HG02970 (cell line): ENCODE results near the gene ARNT2.

Source experiments
- ATAC-seq: cut with Tn5 transposase; IDR thresholded peaks from one replicate; pipeline ENCODE4 v1.9.1; 2021; ENCODE audit warnings: mild to moderate bottlenecking, moderate library complexity, moderate number of reproducible peaks; ENCODE audit not compliant: unreplicated experiment, low FRiP score

The ARNT2 gene

GRCh38 chr15:80462836-80463512 is 58.8 kb downstream of the ARNT2 start:
- no peak for ATAC-seq

DNA sequence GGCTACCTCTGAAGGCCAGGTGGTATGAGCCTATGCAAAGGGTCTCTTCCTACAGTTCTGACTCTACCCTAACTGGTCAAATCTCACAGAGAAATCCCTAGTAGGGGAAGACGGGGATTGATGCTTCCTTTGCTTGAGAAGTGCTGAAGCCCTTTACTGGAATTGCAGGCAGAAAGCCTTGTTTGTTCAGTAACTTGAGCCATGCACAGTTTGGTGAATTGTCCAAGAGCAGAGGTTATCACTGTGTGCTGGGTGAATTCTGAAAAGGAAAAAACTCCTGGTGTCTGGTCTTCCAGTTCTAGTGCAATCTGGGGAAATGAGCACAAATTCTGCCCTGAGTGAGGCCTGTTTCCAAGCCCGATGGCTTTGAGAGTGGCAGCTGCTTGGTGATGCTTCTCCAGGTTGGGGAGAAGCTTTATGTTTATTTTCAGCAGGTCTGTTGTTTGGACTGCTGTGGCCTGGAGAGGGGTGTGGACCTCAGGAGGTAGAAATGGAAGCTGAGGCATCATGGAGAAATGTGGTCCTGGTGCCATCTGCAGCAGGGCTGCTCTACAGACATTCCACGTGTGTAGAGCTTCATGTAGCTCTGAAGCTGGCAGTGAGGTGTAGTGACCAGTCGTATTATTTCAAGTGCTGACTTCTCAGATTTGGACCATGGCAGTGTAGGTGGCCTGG is 60.9 kb downstream of the ARNT2 start:
- no peak for ATAC-seq

DNA sequence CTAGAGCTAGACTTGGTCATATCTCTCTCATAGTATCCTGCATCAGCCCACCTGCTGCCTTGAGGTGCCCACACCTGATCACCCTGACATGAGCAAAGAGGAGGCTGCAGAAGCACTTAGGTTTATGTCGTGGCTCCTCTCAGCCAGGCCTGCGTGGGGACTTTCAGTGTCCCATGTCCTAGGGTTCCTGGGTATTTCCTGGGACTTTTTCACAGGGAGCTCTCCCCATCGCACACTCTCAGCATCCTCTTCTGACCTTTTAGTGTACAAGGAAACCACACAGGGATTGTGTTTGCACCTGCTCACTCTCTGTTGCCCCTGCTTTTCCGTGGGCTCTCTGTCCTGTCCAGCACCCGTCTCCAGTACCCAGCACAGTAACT is 61.4 kb downstream of the ARNT2 start:
- no peak for ATAC-seq

- no peak for ATAC-seq
Measured at GRCh38 chr15:80466543-80466942, 62.4 kb downstream of the ARNT2 start.

GRCh38 chr15:80467311-80467714 is 63.1 kb downstream of the ARNT2 start:
- ATAC-seq: no peak

- no peak for ATAC-seq
Measured at GRCh38 chr15:80468796-80469195, 64.6 kb downstream of the ARNT2 start.

GRCh38 chr15:80471881-80472280 is 67.7 kb downstream of the ARNT2 start:
- no peak for ATAC-seq

- no peak for ATAC-seq
Measured at GRCh38 chr15:80473286-80474223, 69.4 kb downstream of the ARNT2 start.

DNA sequence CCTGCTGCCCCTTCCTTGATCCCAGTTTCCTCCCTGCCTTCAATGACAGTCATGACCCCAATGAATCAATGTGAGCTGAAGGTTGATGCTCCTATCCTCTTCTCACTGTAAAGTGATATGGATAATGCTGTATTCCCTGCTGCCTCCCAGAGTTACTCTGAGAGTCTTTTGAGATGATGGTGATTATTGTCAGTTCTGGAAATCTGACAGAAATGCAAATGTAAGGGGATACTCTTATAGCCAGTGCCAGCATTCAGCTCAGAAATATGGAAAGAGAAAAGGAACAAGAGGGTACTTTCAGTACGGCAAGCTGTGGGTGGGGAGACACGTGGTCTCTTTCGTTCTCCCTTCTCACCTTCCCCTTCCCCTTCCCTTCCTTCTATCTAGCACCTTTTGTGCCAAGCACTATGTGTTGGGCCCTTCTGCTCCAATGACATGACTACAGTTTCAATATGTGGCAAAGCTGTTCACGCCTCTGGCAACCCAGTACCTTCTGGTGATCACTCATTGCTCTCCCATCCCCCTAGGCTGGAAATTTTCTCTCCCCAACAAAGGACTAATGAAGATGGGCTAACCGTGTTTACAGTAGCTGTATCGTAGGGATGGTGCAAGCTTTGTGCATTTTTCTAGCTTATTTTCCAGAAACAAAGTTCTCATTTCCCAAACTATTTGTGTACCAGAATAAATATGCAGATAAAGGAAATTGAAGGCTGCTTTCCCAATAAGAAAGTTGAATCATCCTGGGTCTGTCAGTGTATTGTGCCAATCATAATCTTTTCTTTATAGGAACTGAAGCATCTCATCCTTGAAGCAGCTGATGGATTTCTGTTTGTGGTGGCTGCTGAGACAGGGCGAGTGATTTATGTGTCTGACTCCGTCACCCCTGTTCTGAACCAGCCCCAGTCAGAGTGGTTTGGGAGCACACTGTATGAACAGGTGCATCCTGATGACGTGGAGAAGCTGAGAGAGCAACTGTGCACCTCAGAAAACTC is 70.3 kb downstream of the ARNT2 start:
- no peak for ATAC-seq

GRCh38 chr15:80475572-80475971 is 71.4 kb downstream of the ARNT2 start:
- no peak for ATAC-seq

DNA sequence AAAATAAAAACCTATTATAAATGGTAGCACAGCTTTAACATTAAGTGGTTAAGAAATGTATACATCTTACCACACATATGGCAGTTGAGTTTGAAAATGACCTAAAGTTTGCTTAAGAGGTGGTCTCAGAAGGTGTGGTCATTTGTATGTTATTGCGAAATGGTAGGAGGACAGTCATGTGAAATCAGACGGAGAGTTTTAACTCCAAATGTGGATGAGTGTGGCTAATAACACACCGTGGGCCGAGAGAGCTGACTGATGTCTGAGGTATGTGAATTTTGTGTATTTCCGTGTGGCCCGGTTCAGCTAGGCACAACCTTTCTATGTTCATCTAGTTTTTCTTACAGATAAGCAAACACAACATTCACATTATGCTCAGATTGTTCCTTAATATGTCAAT is 71.9 kb downstream of the ARNT2 start:
- no peak for ATAC-seq

- ATAC-seq: no peak
Measured at GRCh38 chr15:80478075-80478474, 73.9 kb downstream of the ARNT2 start.

DNA sequence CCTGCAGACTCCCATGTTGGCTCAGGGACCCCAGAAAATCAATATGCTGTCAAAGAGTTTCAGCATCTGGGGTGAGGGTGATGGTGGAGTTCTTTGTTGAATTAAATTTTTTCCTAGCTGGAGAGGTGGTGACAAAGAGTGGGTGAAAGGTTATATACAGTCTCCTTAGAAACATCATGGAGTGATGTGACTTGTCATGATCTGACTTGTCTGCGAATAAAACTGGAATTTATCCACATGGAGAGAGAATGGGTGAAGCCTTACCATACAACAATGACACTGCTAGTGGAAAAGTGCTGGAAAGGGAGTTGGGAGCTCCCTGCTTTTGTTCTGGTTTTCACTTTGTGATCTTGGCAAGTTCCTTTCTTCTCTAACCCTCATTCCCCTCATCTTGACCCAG is 75.0 kb downstream of the ARNT2 start:
- ATAC-seq: no peak

- ATAC-seq: no peak
Measured at GRCh38 chr15:80480171-80480811, 76.1 kb downstream of the ARNT2 start.

DNA sequence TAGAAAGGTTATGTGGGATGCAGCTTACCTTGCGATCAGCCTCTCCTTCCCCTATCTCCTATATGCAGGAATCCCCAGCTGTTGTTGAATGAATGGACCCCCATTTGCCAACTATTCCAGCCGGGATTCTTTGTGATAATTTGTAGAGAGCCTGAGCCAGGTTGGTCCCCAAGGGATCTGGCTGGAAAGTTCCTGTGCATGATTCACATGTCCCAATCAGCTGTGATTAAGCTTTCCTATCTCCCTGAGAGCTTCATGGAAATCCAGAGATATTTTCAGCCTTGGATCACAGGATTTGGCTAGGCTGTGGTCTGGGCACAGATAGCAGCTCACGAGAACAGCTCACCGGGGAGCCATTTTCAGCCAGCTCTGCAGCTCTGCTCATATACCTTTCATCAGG is 76.7 kb downstream of the ARNT2 start:
- no peak for ATAC-seq

DNA sequence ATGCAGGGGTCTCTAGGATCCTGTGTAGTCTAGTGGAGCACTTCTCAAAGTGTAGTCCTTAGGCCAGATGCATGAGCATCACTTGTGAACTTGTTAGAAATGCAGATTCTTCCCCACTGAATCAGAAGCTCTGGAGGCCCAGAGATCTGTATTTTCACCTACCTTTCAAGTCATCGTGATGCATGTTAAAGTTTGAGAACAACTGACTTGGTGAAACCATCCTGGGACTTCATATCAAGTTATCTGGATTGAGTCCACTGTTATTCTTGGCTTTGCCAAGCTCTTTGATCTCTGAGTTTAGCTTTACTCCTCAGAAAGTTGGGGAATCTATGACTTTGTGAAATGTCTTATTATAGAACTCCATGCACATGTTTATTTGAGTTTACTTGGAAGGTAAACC is 78.5 kb downstream of the ARNT2 start:
- ATAC-seq: no peak

- ATAC-seq: no peak
Measured at GRCh38 chr15:80483725-80484161, 79.6 kb downstream of the ARNT2 start.

- ATAC-seq: no peak
Measured at GRCh38 chr15:80484333-80484864, 80.2 kb downstream of the ARNT2 start.
